Common myeloid progenitor, CD34-positive (primary cell): ENCODE data around the gene CCDC12.

Source experiments
- CTCF ChIA-PET: fragments of 350-600 bp; sonication (Branson Sonifier 250); formaldehyde crosslinking; loops from one replicate; lab custom pipeline; 2021; ENCODE audit warnings: antibody characterized with exemption; lab: Charles Lee
- POLR2A ChIA-PET: fragments of 350-600 bp; sonication (Branson Sonifier 250); formaldehyde crosslinking; loops from one replicate; lab custom pipeline; 2021; ENCODE audit warnings: antibody characterized with exemption; lab: Charles Lee
- DNase-seq, 3 donors: peaks; one replicate each; pipeline versions ENCODE4 v3.0.0 to v3.0.0-alpha.2; 2013
- H3K27ac ChIP-seq, 2 experiments: 1 replicate in 1 of 2; 2 replicates in 1 of 2; pipeline ENCODE4 v1.7.0; 2013; ENCODE audit warnings: inconsistent platforms in 2 of 2, low read length in 2 of 2, mild to moderate bottlenecking in 2 of 2, low read depth in 1 of 2, moderate library complexity in 1 of 2; ENCODE audit not compliant: severe bottlenecking in 2 of 2, insufficient read depth in 1 of 2, poor library complexity in 1 of 2
- H3K27me3 ChIP-seq, 5 experiments: replicated peaks in 2 of 5; 1 replicate in 3 of 5; 2 replicates in 2 of 5; pipeline versions ENCODE4 v1.6.1 to v1.7.0; 2013; ENCODE audit warnings: low read length in 4 of 5, mild to moderate bottlenecking in 2 of 5, moderate library complexity in 2 of 5, inconsistent platforms in 1 of 5; ENCODE audit not compliant: insufficient read depth in 5 of 5, control insufficient read depth in 4 of 5
- H3K36me3 ChIP-seq, 4 experiments: 1 replicate in 2 of 4; 2 replicates in 2 of 4; pipeline versions ENCODE4 v1.6.1 to v1.7.0; 2013; ENCODE audit warnings: low read length in 3 of 4, control low read depth in 1 of 4, mild to moderate bottlenecking in 1 of 4; ENCODE audit not compliant: control insufficient read depth in 4 of 4, insufficient read depth in 4 of 4
- H3K4me1 ChIP-seq, 4 experiments: 1 replicate in 3 of 4; 2 replicates in 1 of 4; pipeline versions ENCODE4 v1.6.1 to v1.7.1; 2013; ENCODE audit warnings: low read length in 3 of 4, mild to moderate bottlenecking in 3 of 4, control low read depth in 1 of 4, inconsistent platforms in 1 of 4, moderate library complexity in 1 of 4; ENCODE audit not compliant: control insufficient read depth in 4 of 4, insufficient read depth in 4 of 4; ENCODE audit errors: control extremely low read depth in 1 of 4
- H3K4me3 ChIP-seq, 7 experiments: 1 replicate in 4 of 7; 2 replicates in 3 of 7; pipeline versions ENCODE4 v1.5.1 to v1.7.0; 2013; ENCODE audit warnings: mild to moderate bottlenecking in 7 of 7, low read length in 6 of 7, moderate library complexity in 6 of 7, inconsistent platforms in 2 of 7, low read depth in 2 of 7, control low read depth in 1 of 7; ENCODE audit not compliant: insufficient read depth in 4 of 7, control insufficient read depth in 1 of 7; ENCODE audit errors: extremely low read depth in 1 of 7
- H3K9me3 ChIP-seq, 5 experiments: 1 replicate in 4 of 5; 2 replicates in 1 of 5; pipeline versions ENCODE4 v1.6.1 to v1.7.1; 2013; ENCODE audit warnings: low read length in 4 of 5, mild to moderate bottlenecking in 2 of 5, inconsistent platforms in 1 of 5, low read depth in 1 of 5, moderate library complexity in 1 of 5; ENCODE audit not compliant: control insufficient read depth in 4 of 5, insufficient read depth in 2 of 5; ENCODE audit errors: control extremely low read depth in 1 of 5
- WGBS: methylation state at CpG from one replicate; pipeline ENCODE4 v1.1.5; 2013; ENCODE audit not compliant: insufficient coverage; 5-methylcytosine and 5-hydroxymethylcytosine counted together

CCDC12 gene

DNA sequence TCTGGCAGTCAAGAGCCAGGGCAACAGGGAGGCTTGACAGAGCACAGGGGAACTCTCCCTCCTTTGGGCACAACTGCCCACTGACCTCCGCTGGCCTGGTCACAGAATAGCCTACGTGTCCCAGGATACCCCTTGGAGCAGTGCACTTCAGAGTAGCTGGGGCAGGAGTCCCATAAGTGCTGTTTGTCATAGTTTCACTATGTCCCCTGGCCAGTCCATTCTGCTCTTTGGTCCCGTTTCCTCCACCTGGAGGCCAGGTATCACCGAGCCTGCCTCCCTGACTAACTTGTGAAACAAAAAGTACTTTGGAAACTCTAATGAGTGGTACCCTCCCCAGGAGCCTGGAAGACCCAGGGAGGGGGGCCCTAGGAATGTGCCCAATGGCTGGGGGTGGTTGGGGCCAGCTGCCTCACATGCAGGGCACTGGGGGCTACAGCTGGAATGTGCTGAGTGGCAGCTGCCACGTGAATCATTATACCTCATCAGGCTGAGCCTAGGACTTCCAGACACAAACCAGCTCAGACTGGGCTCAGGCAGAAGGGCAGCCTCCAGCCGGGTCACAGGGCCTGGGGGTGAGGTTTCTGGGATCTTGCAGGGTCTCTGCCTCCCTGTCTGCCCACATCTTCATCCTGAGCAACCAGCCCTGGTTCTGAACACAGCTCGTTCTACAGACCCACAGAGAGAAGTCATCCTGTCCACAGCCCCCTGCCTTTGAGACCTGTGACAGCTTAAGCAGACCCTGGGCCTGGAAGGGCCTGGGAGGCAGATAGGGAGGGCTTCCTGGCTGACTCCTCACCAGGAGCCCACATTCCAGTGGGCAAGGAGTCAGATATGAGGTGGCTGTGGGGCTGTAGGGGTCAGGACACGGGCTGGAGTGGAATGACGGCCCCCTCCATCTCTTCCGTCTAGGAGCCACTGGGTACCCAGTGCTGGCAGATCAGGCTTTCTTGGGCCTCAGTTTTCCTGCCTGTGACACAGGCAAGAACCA lies 99.9 kb downstream of the CCDC12 start:
- ChIA-PET CTCF (interaction anchor here (1.7 to 4.1 kb wide), 3 partner anchors 10 to 19 kb away, joined by 10 to 15 read pairs (median 12); no protein-coding TSS in a partner anchor), POLR2A (no interaction called here)
- Histone ChIP-seq H3K4me1 (peaks cover 4 to 44% (median 39%) of the 10 kb centered on the region in 4 experiments), H3K27ac (no peak overlapping the region), H3K27me3 (peaks cover 0 to 18% (median 7%) of the 10 kb centered on the region in 5 experiments), H3K9me3 (no peaks in the 10 kb centered on the region), H3K4me3 (no peak overlapping the region), H3K36me3 (no peaks in the 10 kb centered on the region)
- DNase-seq, result no peak
- 92% methylated on average over 9 of the region's 10 CpGs for WGBS

DNA sequence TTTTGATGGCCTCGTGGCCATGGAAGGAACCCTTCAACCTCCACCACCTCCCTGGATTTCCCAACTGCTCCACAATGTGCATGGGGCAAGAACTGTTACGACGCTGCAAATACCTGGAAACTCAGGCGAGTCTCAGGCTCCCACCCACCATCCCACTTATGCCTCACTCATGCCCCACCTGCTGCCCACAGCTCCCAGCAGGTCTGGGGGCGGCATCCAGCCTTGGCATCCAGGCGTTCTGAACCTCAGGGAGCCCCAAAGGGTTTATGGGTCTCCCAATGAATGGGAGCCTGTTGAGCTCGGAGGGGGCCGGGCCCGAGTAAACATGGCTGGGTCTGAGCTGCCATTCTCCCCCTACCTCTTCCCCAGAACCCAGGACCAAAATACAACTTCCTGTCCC lies 101.0 kb downstream of the CCDC12 start:
- 94% methylated on average over 7 of the region's 9 CpGs for WGBS
- H3K4me1 ChIP-seq, result peaks cover 4 to 41% (median 36%) of the 10 kb centered on the region in 4 experiments
- ChIA-PET POLR2A (no interaction called here), CTCF (interaction anchor here (1.7 to 6.0 kb wide), 4 partner anchors 9 to 21 kb away, joined by 12 to 62 read pairs (median 14); no protein-coding TSS in a partner anchor)
- no peaks in the 10 kb centered on the region for H3K9me3 ChIP-seq
- H3K4me3 ChIP-seq, result no peak overlapping the region
- peaks cover 0 to 8% (median under 1%) of the 10 kb centered on the region in 5 experiments for H3K27me3 ChIP-seq
- H3K36me3 ChIP-seq, result no peaks in the 10 kb centered on the region
- no peak for DNase-seq
- H3K27ac ChIP-seq, result no peak overlapping the region

DNA sequence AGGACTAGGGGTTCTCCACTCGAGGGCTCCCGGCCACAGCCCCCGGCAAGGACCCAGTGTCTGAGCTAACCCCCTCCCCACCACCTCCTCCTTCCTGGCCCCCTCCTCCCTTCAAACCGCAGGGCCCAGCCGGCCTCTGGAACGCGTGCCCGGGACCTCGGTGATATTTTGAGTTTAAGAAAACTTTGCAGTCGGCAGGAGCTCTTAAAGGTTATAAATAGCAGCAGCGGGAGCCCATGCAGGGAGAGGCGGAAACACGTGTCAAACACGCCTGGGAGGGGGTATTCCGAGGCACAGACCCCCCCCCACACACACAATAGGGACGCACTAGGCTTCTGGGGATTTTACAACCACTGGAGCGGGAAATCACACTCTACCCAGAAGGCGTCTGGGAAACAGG lies 102.1 kb downstream of the CCDC12 start:
- peak in 2 of 3 donors; percentile 59 to 65 for DNase-seq
- WGBS, result 0% methylated on average over 7 of the region's 18 CpGs
- Histone ChIP-seq H3K4me1 (peaks cover 4 to 41% (median 36%) of the 10 kb centered on the region in 4 experiments), H3K4me3 (no peak overlapping the region), H3K9me3 (no peaks in the 10 kb centered on the region), H3K27me3 (no peaks in the 10 kb centered on the region), H3K27ac (no peak overlapping the region), H3K36me3 (no peaks in the 10 kb centered on the region)
- CTCF ChIA-PET, result interaction anchor here (0.9 to 6.0 kb wide), 7 partner anchors 16 to 164 kb away, joined by 3 to 62 read pairs (median 3); no protein-coding TSS in a partner anchor
- POLR2A ChIA-PET, result no interaction called here

DNA sequence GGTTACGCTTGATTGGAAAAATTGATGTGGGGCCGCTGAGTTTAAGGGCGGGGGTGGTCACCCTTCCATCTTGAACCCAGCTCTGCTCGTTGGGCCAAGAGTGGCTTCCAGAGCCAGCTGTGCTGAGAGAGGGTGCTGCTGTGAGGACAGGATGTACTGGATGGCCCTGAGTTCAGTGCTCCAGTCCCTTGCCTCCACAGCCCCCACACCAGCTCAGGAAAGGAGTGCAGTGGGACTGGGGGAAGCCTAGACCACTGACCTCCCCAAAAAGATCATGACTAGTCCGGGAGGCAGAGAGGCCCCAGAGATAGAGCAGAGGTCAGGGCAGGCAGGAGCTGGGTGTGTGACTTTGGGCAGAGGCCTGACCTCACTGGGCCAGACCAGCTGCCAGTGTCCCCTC lies 103.0 kb downstream of the CCDC12 start:
- Histone ChIP-seq H3K27me3 (no peaks in the 10 kb centered on the region), H3K36me3 (no peaks in the 10 kb centered on the region), H3K4me1 (peaks cover 4 to 41% (median 36%) of the 10 kb centered on the region in 4 experiments), H3K4me3 (no peak overlapping the region), H3K9me3 (no peaks in the 10 kb centered on the region), H3K27ac (no peak overlapping the region)
- 35% methylated on average over 5 of the region's 5 CpGs for WGBS
- ChIA-PET POLR2A (interaction anchor here (1.0 kb wide), 1 partner anchor 17 kb away, joined by 3 read pairs; no protein-coding TSS in a partner anchor), CTCF (interaction anchor here (0.9 to 6.0 kb wide), 9 partner anchors 9 to 168 kb away, joined by 3 to 62 read pairs (median 4); no protein-coding TSS in a partner anchor)
- no peak for DNase-seq
